Thoracic aorta (tissue), 2 donors: Measurements from ENCODE around the gene NPR2. TPM values are rescaled to one million over a fixed set of nuclear protein-coding genes. Genes with fewer than 3 reads are reported as not detected.

Experiments used
- ATAC-seq: fragments of 150-250 bp; one replicate; pipeline ENCODE4 v1.8.0; 2017; ENCODE audit warnings: low read depth; ENCODE audit not compliant: insufficient number of reproducible peaks, low FRiP score
- DNase-seq: peaks from one replicate; pipeline ENCODE4 v3.0.0-alpha.2; 2020; ENCODE audit warnings: low spot score
- H3K27ac ChIP-seq, 2 donors: fragments of 200-600 bp; sonication (generic); 1 replicate in 1 of 2; 2 replicates in 1 of 2; pipeline ENCODE4 v1.5.1; 2016; ENCODE audit warnings: mild to moderate bottlenecking in 2 of 2, moderate library complexity in 2 of 2
- H3K27me3 ChIP-seq: fragments of 200-600 bp; sonication (generic); replicated peaks from 2 replicates; pipeline ENCODE4 v1.6.0; 2016; ENCODE audit warnings: mild to moderate bottlenecking; ENCODE audit not compliant: insufficient read depth
- H3K36me3 ChIP-seq: fragments of 200-600 bp; sonication (generic); one replicate; pipeline ENCODE4 v1.5.1; 2016
- H3K4me1 ChIP-seq, 2 donors: fragments of 200-600 bp; sonication (generic); 1 replicate in 1 of 2; 2 replicates in 1 of 2; pipeline versions ENCODE4 v1.5.1 to v1.6.0; 2016; ENCODE audit warnings: low read depth in 2 of 2, mild to moderate bottlenecking in 1 of 2; ENCODE audit not compliant: control insufficient read depth in 1 of 2
- H3K4me3 ChIP-seq: fragments of 200-600 bp; sonication (generic); 2 replicates; pipeline ENCODE4 v1.5.1; 2016; ENCODE audit warnings: mild to moderate bottlenecking
- H3K9me3 ChIP-seq: fragments of 200-600 bp; sonication (generic); 2 replicates; pipeline ENCODE4 v1.5.1; 2016
- total RNA-seq, 2 donors: library from RNA; depleted of rRNA; stranded (reverse); fragments of >200 nt; gene quantifications; one replicate each; pipeline versions ENCODE4 v1.1.0 to v1.2.3, GENCODE V29; 2016
- TF ChIP-seq, protein P1 (sequence below): fragments of 200-600 bp; sonication (generic); IDR thresholded peaks from one replicate; pipeline ENCODE4 v1.5.1; 2019; ENCODE audit warnings: antibody characterized with exemption

The NPR2 gene
- total RNA-seq, 2 donors from 2014 or later, result 30.8 to 38.2 TPM

DNA sequence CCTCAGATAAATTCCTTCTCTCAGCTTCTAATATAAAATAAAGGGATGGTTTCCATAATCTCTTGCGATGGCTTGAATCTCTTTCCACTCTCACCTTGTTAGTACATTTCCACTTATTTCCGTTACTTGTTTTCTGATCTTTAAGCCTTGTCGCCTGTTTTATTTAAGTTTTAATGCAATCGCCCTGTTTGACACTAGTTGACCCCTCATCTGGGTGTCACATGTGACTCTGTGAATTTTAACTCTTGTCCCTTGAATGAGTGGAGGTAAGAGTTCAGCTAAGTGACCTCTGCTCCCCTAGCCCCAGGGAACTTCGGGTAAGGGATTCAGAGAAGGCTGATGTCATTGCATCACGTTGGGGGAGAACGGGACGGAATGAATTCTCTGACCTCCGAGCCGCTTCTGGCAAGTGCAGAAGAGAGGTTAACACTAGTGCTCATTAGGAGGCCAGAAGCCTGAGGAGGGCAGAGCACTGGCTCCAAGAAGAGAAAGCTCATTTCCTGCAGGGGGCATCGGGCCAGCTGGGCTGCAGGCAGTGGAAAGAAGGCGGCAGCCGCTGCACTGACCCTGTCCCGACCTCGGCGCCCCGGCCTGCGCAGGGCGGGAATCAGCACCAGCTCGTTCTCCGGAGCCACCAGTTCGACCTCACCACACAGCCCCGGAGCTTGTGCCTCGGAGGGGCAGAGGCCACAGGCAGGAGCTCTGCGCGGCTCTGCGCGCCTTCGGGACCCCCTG lies 22.9 kb downstream of the NPR2 start:
- TF ChIP-seq, protein P1, sequence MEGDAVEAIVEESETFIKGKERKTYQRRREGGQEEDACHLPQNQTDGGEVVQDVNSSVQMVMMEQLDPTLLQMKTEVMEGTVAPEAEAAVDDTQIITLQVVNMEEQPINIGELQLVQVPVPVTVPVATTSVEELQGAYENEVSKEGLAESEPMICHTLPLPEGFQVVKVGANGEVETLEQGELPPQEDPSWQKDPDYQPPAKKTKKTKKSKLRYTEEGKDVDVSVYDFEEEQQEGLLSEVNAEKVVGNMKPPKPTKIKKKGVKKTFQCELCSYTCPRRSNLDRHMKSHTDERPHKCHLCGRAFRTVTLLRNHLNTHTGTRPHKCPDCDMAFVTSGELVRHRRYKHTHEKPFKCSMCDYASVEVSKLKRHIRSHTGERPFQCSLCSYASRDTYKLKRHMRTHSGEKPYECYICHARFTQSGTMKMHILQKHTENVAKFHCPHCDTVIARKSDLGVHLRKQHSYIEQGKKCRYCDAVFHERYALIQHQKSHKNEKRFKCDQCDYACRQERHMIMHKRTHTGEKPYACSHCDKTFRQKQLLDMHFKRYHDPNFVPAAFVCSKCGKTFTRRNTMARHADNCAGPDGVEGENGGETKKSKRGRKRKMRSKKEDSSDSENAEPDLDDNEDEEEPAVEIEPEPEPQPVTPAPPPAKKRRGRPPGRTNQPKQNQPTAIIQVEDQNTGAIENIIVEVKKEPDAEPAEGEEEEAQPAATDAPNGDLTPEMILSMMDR, result peak; percentile 20
- ATAC-seq (no peak), DNase-seq (no peak)
- H3K4me1 ChIP-seq, result peaks cover 16 to 39% of the 10 kb centered on the region in 2 donors
- H3K27me3 ChIP-seq, result no peaks in the 10 kb centered on the region
- peak overlapping the region; percentile 88 to 91 for H3K27ac ChIP-seq
- peak overlapping the region; percentile 85 for H3K4me3 ChIP-seq
- H3K36me3 ChIP-seq, result peaks cover 2% of the 10 kb centered on the region
- no peaks in the 10 kb centered on the region for H3K9me3 ChIP-seq

GRCh38 chr9:35814841-35815543 lies 23.6 kb downstream of the NPR2 start, which contains the start of gene HINT2:
Gene HINT2 (minus strand): TSS chr9:35815042. CDS start chr9:35814979, 63 bp downstream.
- H3K4me3 ChIP-seq, result peak within 1 kb of the TSS; percentile 85
- no peaks in the 10 kb centered on the region for H3K27me3 ChIP-seq
- ATAC-seq (peak; percentile 94), DNase-seq (peak; percentile 94)
- no peaks in the 10 kb centered on the region for H3K36me3 ChIP-seq
- TF ChIP-seq, protein P1, result no peak
- H3K27ac ChIP-seq, result peak within 1 kb of the TSS; percentile 88 to 91
- H3K9me3 ChIP-seq, result no peaks in the 10 kb centered on the region
- H3K4me1 ChIP-seq, result peaks cover 16 to 39% of the 10 kb centered on the region in 2 donors

GRCh38 chr9:35816708-35817107 lies 25.3 kb downstream of the NPR2 start:
- no peak overlapping the region for H3K4me3 ChIP-seq
- no peaks in the 10 kb centered on the region for H3K36me3 ChIP-seq
- no peak overlapping the region for H3K27ac ChIP-seq
- TF ChIP-seq, protein P1, result no peak
- DNase-seq, result no peak
- ATAC-seq, result no peak
- H3K4me1 ChIP-seq, result peaks cover 13 to 28% of the 10 kb centered on the region in 2 donors
- no peaks in the 10 kb centered on the region for H3K9me3 ChIP-seq
- H3K27me3 ChIP-seq, result no peaks in the 10 kb centered on the region

GRCh38 chr9:35818341-35818740 lies 26.9 kb downstream of the NPR2 start:
- Histone ChIP-seq H3K27ac (no peak overlapping the region), H3K36me3 (no peaks in the 10 kb centered on the region), H3K4me1 (peaks cover 9 to 15% of the 10 kb centered on the region in 2 donors), H3K9me3 (no peaks in the 10 kb centered on the region), H3K27me3 (no peaks in the 10 kb centered on the region), H3K4me3 (no peak overlapping the region)
- DNase-seq (no peak), ATAC-seq (no peak)
- TF ChIP-seq, protein P1, result no peak

GRCh38 chr9:35820076-35820475 lies 28.7 kb downstream of the NPR2 start:
- ATAC-seq (no peak), DNase-seq (no peak)
- peaks cover 0 to 4% of the 10 kb centered on the region in 2 donors for H3K4me1 ChIP-seq
- TF ChIP-seq, protein P1, result no peak
- H3K27me3 ChIP-seq, result no peaks in the 10 kb centered on the region
- H3K9me3 ChIP-seq, result no peaks in the 10 kb centered on the region
- H3K36me3 ChIP-seq, result no peaks in the 10 kb centered on the region
- H3K27ac ChIP-seq, result no peak overlapping the region
- no peak overlapping the region for H3K4me3 ChIP-seq
